Measurements from ENCODE around the gene UBE2J1.

- no peak for TF ChIP-seq CHD4 (IDR thresholded peaks at IDR 0.05; ENCODE audit: borderline replicate concordance)
- no peak for TF ChIP-seq POLR2AphosphoS2 (conservative IDR thresholded peaks at IDR 0.05; ENCODE audit: low read length)
- no peak for TF ChIP-seq RNF2 (IDR thresholded peaks at IDR 0.05; ENCODE audit: borderline replicate concordance, low read depth)
- TF ChIP-seq ZSCAN20 (CRISPR knock-in tag; IDR thresholded peaks at IDR 0.05), result no peak
- no peak for TF ChIP-seq CTCF (IDR thresholded peaks at IDR 0.05)
- TF ChIP-seq MAFK (IDR thresholded peaks at IDR 0.05; ENCODE audit: partially characterized antibody), result no peak
- TF ChIP-seq RAD21 (conservative IDR thresholded peaks at IDR 0.05 in 1 of 2, IDR thresholded peaks at IDR 0.05 in 1 of 2), result no peak
- no peak for TF ChIP-seq USF2 (IDR thresholded peaks at IDR 0.05)
- no peak for TF ChIP-seq POLR2A (IDR thresholded peaks at IDR 0.05; ENCODE audit: low read length)
- TF ChIP-seq, protein P1, sequence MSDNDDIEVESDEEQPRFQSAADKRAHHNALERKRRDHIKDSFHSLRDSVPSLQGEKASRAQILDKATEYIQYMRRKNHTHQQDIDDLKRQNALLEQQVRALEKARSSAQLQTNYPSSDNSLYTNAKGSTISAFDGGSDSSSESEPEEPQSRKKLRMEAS (IDR thresholded peaks at IDR 0.05), result no peak
- no peak for TF ChIP-seq SMC3 (IDR thresholded peaks at IDR 0.05)
Observed at GRCh38 chr6:89301586-89302194, 50.8 kb downstream of the UBE2J1 start.
